Stimulated activated CD4-positive, alpha-beta T cell treated with anti-CD3 and anti-CD28 coated beads, Interleukin-2, amount 100 ng/mL, for 24 hours (primary cell): ENCODE data around the gene ZNF564.
"Not testable (repeated sequence)": the region's sequence is repeated elsewhere in the genome, so short reads cannot be mapped to it uniquely, and the experiment has no call there.

ENCODE experiments used
- DNase-seq, 2 donors: peaks; one replicate each; pipeline ENCODE4 v3.0.0-alpha.2; 2020

Gene ZNF564

DNA sequence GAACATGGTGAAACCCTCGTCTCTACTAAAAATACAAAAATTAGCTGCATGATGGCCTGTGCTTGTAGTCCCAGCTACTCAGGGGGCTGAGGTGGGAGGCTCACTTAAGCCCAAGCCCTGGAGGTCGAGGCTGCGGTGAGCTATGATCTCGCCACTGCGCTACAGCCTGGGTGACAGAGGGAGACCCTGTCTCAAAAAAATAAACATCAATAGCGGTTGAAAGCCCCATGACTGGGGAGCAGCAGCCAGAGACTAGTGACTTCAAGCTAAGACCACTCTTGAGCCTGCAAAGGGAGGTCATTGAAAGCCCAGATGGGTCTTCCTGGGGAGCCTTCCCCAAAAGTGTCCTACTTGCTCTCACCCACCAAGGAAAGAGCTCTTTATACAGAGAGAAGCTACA is 54.8 kb downstream of the ZNF564 start:
- DNase-seq = no peak

- DNase-seq = peak; percentile 94 to 95
These were observed 56.1 kb downstream of the ZNF564 start for GRCh38 chr19:12495002-12495802.

GRCh38 chr19:12494260-12494860 is 56.9 kb downstream of the ZNF564 start:
- DNase-seq = no peak

DNA sequence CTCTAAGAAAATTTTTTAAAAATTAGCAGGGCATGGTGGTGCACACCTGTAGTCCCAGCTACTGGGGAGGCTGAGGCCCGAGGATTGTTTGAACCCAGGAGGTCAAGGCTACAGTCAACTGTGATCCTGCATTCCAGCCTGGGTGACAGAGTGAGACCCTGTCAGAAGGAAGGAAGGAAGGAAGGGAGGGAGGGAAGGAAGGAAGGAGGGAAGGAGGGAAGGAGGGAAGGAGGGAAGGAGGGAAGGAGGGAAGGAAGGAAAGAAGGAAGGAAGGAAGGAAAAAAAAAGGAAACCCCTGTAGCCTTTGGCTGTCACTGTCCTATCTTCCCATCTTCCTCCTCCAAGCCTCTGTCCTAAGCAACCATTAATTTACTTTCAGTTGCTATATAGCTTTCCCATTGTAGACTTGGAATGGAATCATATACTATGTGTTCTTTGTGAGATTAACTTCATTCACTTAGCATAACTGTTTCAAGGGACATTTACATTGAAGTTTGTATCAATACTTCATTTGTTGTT is 65.0 kb downstream of the ZNF564 start:
- DNase-seq = not testable (repeated sequence)

GRCh38 chr19:12485571-12485970 is 65.7 kb downstream of the ZNF564 start:
- DNase-seq = no peak

DNA sequence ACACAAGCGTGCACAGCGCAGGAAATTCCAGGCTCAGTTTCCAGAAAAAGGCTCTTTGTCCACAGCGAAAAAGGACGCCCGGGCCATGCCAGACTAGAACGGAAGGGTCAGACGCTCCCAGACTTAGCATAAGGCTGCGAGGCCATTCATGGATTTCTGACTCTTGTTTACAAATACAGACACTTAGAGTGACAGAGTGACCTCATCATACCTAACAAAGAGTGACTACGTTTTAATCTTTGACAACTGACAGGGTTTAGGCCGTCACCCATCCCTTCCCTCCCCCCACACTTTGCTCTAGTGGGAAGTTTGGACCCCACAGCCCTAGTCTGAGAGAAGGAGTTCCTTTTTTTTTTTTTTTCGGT is 66.2 kb downstream of the ZNF564 start:
- no peak for DNase-seq

DNA sequence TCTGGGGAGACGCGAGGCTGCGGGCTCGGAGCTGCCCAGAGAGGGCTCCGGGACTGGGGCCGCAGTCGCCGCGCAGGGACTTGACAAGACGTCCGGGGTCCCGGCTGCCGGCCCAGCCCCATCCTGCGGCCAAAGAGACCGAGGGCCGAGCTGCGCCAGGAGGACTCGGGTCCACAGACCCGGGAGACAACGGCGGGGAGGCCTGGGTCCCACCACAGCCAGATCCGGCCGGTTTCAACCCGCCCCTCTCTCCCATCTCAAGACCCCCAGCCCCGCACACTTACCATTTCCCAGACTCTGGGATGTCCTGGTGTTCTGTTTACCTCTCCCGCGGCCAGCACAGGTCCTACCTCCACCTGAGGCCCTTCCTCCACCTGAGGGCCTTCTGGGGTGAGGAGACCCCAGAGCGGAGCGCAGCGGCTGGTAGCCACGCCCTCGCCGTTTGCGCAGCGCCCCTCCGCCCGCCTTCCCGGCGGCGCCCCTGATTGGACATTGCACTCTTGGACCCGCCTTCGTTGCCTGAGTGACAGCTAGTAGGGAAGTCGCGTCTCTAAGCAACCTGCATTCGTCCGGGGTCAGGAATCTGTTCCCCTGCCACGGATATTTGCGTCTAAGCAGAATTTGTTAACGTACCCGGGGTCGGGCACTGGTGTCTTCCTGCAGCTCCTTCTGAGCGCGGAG is 66.8 kb downstream of the ZNF564 start, which contains the start of gene ZNF709:
ZNF709 (minus strand) TSS at position 446 of the 681 bp plus-strand sequence; CDS start at position 287, 159 bp downstream.
- DNase-seq = peak; percentile 91 to 93

- no peak for DNase-seq
These were observed 67.3 kb downstream of the ZNF564 start for GRCh38 chr19:12484011-12484370.

DNA sequence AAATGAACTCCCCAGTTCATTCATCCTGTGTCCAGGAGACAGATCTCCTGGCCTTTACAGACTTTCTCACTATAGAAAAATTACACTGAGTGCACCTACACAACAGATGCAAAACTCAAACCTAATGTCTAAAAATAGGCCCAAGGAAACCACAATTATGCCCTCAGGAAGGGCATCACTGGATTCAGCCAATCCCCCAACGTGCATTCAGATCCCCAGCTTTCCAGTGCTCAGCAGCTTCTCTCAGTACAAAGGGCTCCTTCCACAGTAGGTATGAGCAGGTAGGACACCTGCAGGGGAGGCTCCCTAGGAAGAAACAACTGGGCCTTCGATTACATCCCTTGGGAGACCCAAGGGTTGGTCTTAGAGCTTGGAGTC is 68.8 kb downstream of the ZNF564 start:
- DNase-seq = no peak

- no peak for DNase-seq
These were observed 69.3 kb downstream of the ZNF564 start for GRCh38 chr19:12481781-12482508.

DNA sequence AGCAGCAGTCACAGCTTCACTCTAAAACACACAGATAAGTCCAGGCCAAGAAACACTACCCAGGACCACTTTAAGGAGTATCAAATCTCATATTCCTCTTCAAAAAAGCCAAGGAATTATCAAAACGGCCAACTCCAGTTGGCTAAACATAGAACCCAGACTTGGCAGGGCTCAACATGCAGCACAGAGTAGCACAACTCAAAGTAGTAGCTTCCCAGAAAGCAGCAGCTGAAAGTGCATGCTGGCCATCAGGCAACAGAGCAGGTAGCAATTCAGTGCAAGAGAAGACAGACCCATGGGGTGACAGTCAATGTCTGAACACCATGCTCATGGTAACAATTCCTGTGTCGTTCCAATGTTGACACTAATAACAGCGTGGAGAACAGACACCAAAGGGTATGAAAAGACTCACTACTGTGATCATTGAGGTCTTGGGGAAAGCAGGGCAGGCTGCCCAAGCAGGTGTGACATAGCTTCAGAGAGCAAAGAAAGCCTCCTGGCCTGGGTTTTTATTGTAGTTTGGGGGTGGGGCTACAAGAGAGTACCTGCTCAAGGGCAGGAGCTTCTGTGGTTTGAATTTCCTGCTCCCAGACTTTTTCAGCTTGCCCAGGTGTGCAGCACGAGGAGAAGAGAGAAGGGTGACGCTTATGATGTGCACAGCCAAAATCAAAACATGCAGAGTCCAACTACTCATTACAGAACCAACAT is 72.9 kb downstream of the ZNF564 start:
- DNase-seq = no peak
